HFFc6 (cell line): ENCODE results near the gene ACAA1. TPM values are rescaled to one million over a fixed set of nuclear protein-coding genes. Genes with fewer than 3 reads are reported as not detected.

Source experiments
- DNase-seq: peaks from one replicate; pipeline ENCODE4 v3.0.0-alpha.2; 2018
- H3K27ac Mint-ChIP-seq: 2 replicates; pipeline ENCODE4 v1.8.0; 2020; ENCODE audit warnings: mild to moderate bottlenecking, mixed read lengths
- H3K27me3 Mint-ChIP-seq: 2 replicates; pipeline ENCODE4 v1.8.0; 2021; ENCODE audit warnings: mild to moderate bottlenecking, moderate library complexity, mixed read lengths; ENCODE audit not compliant: insufficient read depth
- H3K36me3 Mint-ChIP-seq: 2 replicates; pipeline ENCODE4 v1.8.0; 2021; ENCODE audit warnings: low read depth, mixed read lengths
- H3K4me1 Mint-ChIP-seq: 2 replicates; pipeline ENCODE4 v1.8.0; 2020; ENCODE audit warnings: low read depth, mixed read lengths
- H3K4me3 Mint-ChIP-seq: 2 replicates; pipeline ENCODE4 v1.8.0; 2020; ENCODE audit warnings: mild to moderate bottlenecking, moderate library complexity, mixed read lengths
- H3K9me3 Mint-ChIP-seq: 2 replicates; pipeline ENCODE4 v1.8.0; 2020; ENCODE audit warnings: mild to moderate bottlenecking, mixed read lengths
- total RNA-seq, 6 experiments: library from RNA; stranded (reverse); fragmentation: NEBNext Ultra II Directional; extraction: Animal tissue kit (Norgen Biotek cat#: 25700); gene quantifications; 2 replicates in 1 of 6; 3 replicates in 5 of 6; pipeline ENCODE4 v1.2.3, GENCODE V29; 2021
- TF ChIP-seq, protein P1 (sequence below): fragments of 200-600 bp; sonication (generic); IDR thresholded peaks from 2 replicates; pipeline ENCODE4 v1.5.0; 2021; ENCODE audit warnings: antibody characterized with exemption, mild to moderate bottlenecking

Gene ACAA1
- total RNA-seq, 6 experiments from 2014 or later: 45.1 to 60.9 (median 52.1) TPM

DNA sequence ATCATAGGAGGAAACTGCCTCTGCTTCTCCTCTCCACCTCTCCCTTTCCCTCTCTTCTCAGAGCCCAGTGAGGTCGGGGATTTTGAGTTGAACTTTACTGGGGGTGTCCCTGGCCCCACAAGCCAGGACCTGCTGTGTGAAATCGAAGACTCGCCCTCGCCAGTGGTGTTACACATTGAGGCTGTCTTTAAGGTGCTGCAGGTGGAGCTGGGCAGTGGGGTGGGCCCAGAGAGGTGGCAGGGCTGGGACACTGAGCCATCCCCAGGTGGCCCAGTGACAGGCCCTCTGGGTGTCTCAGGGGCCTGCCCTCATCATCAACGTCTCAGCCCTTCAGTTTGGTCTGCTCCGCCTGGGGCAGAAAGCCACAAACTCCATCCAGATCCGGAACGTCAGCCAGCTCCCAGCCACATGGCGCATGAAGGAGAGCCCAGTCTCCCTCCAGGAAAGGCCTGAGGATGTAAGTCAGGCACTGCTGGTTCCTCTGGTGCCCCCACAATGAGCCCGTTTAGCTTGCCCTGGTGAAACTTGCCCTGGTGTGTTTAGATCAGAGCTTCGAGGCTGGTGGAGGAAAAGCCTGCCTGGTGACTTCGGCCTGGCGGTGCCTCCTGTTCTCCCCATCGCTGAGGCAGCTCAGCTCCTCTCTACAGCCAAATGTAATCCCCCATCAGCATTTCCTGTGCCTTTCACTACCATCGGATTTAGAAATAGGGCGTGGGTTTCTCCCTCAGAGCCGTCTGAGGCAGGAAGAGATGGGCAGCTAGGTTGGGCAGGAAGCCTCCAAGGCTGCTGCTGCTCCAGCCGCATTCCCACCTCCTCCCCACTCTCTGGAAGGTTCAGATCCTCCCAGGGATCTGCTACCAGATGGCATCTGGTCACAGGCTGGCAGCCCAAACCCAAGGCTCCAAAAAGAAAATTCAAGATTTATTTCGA lies 39.2 kb downstream of the ACAA1 start:
- DNase-seq: no peak
- TF ChIP-seq, protein P1, sequence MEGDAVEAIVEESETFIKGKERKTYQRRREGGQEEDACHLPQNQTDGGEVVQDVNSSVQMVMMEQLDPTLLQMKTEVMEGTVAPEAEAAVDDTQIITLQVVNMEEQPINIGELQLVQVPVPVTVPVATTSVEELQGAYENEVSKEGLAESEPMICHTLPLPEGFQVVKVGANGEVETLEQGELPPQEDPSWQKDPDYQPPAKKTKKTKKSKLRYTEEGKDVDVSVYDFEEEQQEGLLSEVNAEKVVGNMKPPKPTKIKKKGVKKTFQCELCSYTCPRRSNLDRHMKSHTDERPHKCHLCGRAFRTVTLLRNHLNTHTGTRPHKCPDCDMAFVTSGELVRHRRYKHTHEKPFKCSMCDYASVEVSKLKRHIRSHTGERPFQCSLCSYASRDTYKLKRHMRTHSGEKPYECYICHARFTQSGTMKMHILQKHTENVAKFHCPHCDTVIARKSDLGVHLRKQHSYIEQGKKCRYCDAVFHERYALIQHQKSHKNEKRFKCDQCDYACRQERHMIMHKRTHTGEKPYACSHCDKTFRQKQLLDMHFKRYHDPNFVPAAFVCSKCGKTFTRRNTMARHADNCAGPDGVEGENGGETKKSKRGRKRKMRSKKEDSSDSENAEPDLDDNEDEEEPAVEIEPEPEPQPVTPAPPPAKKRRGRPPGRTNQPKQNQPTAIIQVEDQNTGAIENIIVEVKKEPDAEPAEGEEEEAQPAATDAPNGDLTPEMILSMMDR: no peak
- Mint-ChIP-seq H3K36me3 (no peaks in the 10 kb centered on the region), H3K9me3 (no peaks in the 10 kb centered on the region), H3K27me3 (peaks cover 51% of the 10 kb centered on the region), H3K4me3 (no peak overlapping the region), H3K27ac (no peak overlapping the region), H3K4me1 (no peaks in the 10 kb centered on the region)

DNA sequence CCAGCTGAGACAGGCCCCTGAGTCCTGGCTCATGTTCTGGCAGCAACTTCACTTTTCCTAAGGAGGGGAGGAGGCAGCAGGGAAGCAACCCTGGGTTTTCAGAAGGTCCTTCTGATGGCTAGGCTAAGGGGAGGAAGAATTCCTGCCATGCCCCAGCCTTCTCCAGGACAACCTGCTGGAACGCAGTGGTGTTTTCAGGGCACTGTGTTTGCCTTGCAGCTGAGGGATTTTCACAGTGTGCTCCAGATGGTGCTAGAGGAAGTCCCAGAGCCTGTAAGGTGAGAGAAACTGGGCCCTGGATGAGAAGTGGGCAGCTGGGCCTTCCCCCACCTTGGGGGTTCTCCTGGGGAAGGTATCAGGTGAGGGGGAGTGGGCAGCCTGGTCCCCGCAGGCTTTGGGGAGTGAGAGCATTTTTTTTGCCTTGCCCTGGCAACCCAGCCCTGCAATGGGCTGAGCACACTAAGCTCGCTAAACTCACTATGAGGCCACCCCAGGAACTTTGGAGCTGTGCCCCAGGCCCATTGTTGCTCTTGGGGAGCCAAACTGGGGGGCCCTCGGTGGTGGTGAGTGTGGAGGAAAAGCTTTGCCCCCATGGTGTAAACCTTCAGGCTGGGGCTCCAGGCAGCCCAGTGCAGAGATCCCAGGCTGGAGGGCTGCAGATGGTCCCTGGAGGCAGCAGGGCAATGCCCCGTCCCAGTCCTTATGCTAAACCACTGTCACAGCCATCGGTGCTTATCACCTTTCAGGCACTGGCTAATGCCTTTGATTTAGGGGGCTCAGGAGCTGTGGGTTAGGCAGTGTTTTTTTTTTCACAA lies 41.1 kb downstream of the ACAA1 start:
- no peaks in the 10 kb centered on the region for H3K4me1 Mint-ChIP-seq
- no peaks in the 10 kb centered on the region for H3K36me3 Mint-ChIP-seq
- H3K9me3 Mint-ChIP-seq: no peaks in the 10 kb centered on the region
- H3K27me3 Mint-ChIP-seq: peaks cover 58% of the 10 kb centered on the region
- H3K27ac Mint-ChIP-seq: no peak overlapping the region
- TF ChIP-seq, protein P1: no peak
- no peak overlapping the region for H3K4me3 Mint-ChIP-seq
- no peak for DNase-seq

DNA sequence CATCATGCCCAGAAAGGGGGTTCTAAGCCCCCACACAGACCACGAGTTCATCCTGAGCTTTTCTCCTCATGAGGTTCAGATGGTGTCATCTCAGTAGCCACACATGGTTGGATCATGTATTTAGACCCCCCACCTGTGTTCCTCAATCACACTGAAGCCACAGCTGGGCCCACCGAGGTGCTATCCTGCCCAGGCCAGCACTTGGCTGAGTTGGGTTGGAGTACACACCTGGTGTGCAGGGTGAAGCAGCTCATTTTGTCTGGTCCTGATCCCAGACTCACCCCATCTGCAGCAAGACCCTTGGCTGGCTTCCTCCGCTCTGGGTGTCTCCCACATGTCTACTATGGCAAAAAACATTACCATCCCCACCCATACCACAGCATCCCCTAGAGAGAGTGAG lies 41.9 kb downstream of the ACAA1 start:
- no peak for DNase-seq
- Mint-ChIP-seq H3K36me3 (no peaks in the 10 kb centered on the region), H3K27me3 (peaks cover 55% of the 10 kb centered on the region), H3K9me3 (no peaks in the 10 kb centered on the region), H3K4me3 (no peak overlapping the region), H3K4me1 (no peaks in the 10 kb centered on the region), H3K27ac (no peak overlapping the region)
- TF ChIP-seq, protein P1: no peak

DNA sequence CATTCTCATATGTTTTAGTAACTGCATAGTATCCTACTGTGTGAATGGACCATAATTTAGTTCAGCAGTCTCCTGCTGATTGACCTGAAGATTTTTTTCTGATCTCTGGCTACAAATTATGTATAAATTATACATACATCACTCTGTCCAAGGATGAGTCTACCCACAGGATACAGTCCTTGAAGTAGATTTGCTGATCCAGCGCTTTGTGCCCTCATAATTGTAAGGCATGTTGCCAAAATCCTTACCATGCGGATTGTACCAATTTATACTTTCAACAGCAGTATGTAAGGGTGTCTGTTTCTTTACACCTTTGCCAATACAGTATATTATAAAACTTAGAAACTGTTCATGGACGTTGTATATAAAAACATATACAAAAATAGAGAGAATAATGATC lies 46.5 kb downstream of the ACAA1 start:
- DNase-seq: no peak
- no peaks in the 10 kb centered on the region for H3K4me1 Mint-ChIP-seq
- no peak overlapping the region for H3K4me3 Mint-ChIP-seq
- H3K36me3 Mint-ChIP-seq: no peaks in the 10 kb centered on the region
- no peak overlapping the region for H3K27ac Mint-ChIP-seq
- H3K27me3 Mint-ChIP-seq: peaks cover 39% of the 10 kb centered on the region
- TF ChIP-seq, protein P1: no peak
- H3K9me3 Mint-ChIP-seq: no peaks in the 10 kb centered on the region

DNA sequence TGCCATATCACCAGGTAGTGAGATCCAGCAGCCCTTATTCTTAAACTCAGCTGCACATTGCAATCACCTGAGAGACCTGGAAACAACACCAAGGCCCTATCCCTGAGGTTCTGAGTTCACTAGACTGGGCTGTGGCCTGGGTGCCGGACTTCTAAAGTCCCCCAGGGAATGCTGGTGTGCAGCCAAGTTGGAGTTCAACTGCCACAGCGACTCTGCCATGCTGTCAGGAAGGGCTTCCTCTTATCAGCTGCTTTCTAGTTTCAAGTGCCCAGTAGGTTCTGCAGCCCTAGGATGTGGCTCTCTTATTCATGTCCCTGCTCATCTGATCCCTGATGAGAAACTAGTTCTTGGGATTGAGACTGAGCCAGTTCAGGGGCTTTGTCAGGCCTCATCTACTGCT lies 47.8 kb downstream of the ACAA1 start:
- Mint-ChIP-seq H3K27me3 (peaks cover 33% of the 10 kb centered on the region), H3K4me1 (no peaks in the 10 kb centered on the region), H3K9me3 (peaks cover 8% of the 10 kb centered on the region), H3K36me3 (peaks cover 4% of the 10 kb centered on the region), H3K4me3 (no peak overlapping the region), H3K27ac (no peak overlapping the region)
- no peak for DNase-seq
- TF ChIP-seq, protein P1: no peak
